ENCODE data around the gene NPB.

GRCh38 chr17:81878294-81878693, 23.7 kb upstream of the NPB start:
- TF ChIP-seq, protein P1, sequence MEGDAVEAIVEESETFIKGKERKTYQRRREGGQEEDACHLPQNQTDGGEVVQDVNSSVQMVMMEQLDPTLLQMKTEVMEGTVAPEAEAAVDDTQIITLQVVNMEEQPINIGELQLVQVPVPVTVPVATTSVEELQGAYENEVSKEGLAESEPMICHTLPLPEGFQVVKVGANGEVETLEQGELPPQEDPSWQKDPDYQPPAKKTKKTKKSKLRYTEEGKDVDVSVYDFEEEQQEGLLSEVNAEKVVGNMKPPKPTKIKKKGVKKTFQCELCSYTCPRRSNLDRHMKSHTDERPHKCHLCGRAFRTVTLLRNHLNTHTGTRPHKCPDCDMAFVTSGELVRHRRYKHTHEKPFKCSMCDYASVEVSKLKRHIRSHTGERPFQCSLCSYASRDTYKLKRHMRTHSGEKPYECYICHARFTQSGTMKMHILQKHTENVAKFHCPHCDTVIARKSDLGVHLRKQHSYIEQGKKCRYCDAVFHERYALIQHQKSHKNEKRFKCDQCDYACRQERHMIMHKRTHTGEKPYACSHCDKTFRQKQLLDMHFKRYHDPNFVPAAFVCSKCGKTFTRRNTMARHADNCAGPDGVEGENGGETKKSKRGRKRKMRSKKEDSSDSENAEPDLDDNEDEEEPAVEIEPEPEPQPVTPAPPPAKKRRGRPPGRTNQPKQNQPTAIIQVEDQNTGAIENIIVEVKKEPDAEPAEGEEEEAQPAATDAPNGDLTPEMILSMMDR (optimal IDR thresholded peaks at IDR 0.05 in 1 of 3, IDR thresholded peaks at IDR 0.05 in 1 of 3, conservative IDR thresholded peaks at IDR 0.05 in 1 of 3; ENCODE audit: extremely low read depth in 1 of 3, insufficient read depth in 2 of 3, low read length in 3 of 3) = no peak
- no peak for TF ChIP-seq EZH2 (IDR thresholded peaks at IDR 0.05; ENCODE audit: low read length)
